CD4-positive, alpha-beta T cell (primary cell): Measurements from ENCODE around the gene SORBS1. TPM values are rescaled to one million over a fixed set of nuclear protein-coding genes. Genes with fewer than 3 reads are reported as not detected.

Source experiments
- ATAC-seq: fragments of 200-7000 bp; cut with Tn5 transposase; one replicate; pipeline ENCODE4 v1.10.0; 2022; ENCODE audit warnings: mild to moderate bottlenecking; ENCODE audit not compliant: poor library complexity
- CTCF ChIA-PET: fragments of 350-600 bp; sonication (Branson Sonifier 250); formaldehyde crosslinking; loops from one replicate; lab custom pipeline; 2021; ENCODE audit warnings: antibody characterized with exemption, inconsistent platforms; lab: Charles Lee
- POLR2A ChIA-PET: fragments of 350-600 bp; sonication (Branson Sonifier 250); formaldehyde crosslinking; loops from one replicate; lab custom pipeline; 2021; ENCODE audit warnings: antibody characterized with exemption, inconsistent platforms; lab: Charles Lee
- DNase-seq, 14 experiments: peaks; one replicate each; pipeline ENCODE4 v3.0.0-alpha.2; 2013 to 2020; ENCODE audit warnings: mixed read lengths in 2 of 14
- H3K27ac ChIP-seq, 2 donors: one replicate each; pipeline versions ENCODE4 v1.5.1 to v1.7.0; 2013; ENCODE audit warnings: low read length in 2 of 2, low read depth in 1 of 2, mild to moderate bottlenecking in 1 of 2
- H3K27me3 ChIP-seq, 2 experiments: 1 replicate in 1 of 2; 2 replicates in 1 of 2; pipeline versions ENCODE4 v1.6.1 to v1.7.0; 2013; ENCODE audit warnings: low read length in 2 of 2, control low read depth in 1 of 2, mild to moderate bottlenecking in 1 of 2, moderate library complexity in 1 of 2; ENCODE audit not compliant: insufficient read depth in 2 of 2, control insufficient read depth in 1 of 2
- H3K36me3 ChIP-seq: one replicate; pipeline ENCODE4 v1.6.1; 2013; ENCODE audit warnings: low read length, control low read depth; ENCODE audit not compliant: insufficient read depth
- H3K4me1 ChIP-seq: one replicate; pipeline ENCODE4 v1.6.1; 2013; ENCODE audit warnings: low read length, control low read depth; ENCODE audit not compliant: insufficient read depth
- H3K4me3 ChIP-seq: one replicate; pipeline ENCODE4 v1.5.1; 2013; ENCODE audit warnings: mild to moderate bottlenecking, low read length, moderate library complexity
- H3K9me3 ChIP-seq, 2 experiments: 1 replicate in 1 of 2; 2 replicates in 1 of 2; pipeline versions ENCODE4 v1.6.1 to v1.7.0; 2013; ENCODE audit warnings: low read length in 2 of 2, mild to moderate bottlenecking in 2 of 2, control low read depth in 1 of 2, moderate library complexity in 1 of 2; ENCODE audit not compliant: control insufficient read depth in 1 of 2, insufficient read depth in 1 of 2
- H3K27ac Mint-ChIP-seq: one replicate; pipeline ENCODE4 v1.8.0; 2020; ENCODE audit warnings: mixed read lengths
- H3K27me3 Mint-ChIP-seq: one replicate; pipeline ENCODE4 v1.8.0; 2021; ENCODE audit warnings: mixed read lengths
- H3K36me3 Mint-ChIP-seq: one replicate; pipeline ENCODE4 v1.8.0; 2021; ENCODE audit warnings: low read depth, mixed read lengths
- H3K4me1 Mint-ChIP-seq: one replicate; pipeline ENCODE4 v1.8.0; 2021; ENCODE audit warnings: low read depth, mixed read lengths
- H3K4me3 Mint-ChIP-seq: one replicate; pipeline ENCODE4 v1.8.0; 2020; ENCODE audit warnings: mild to moderate bottlenecking, mixed read lengths
- H3K9me3 Mint-ChIP-seq: one replicate; pipeline ENCODE4 v1.8.0; 2020; ENCODE audit warnings: mixed read lengths
- CTCF ChIP-seq: fragments of 200-600 bp; IDR thresholded peaks from one replicate; pipeline ENCODE4 v1.8.0; 2022; ENCODE audit warnings: antibody characterized with exemption, mild to moderate bottlenecking
- intact Hi-C, 2 experiments: fragments of 100-400 bp; cut with DNase I in 1 of 2; cut with micrococcal nuclease in 1 of 2; formaldehyde crosslinking; loops; one replicate each; pipeline versions ENCODE4 v1.15.1 to v1.9.0; 2023 to 2025; cut with DNase I, micrococcal nuclease
- total RNA-seq, 174 experiments: library from RNA in 2 of 174; stranded (reverse) in 2 of 174; gene quantifications; one replicate each; pipeline ENCODE4 v1.2.3 and lab custom pipeline; 2021 to 2026

The SORBS1 gene
- total RNA-seq, 2 experiments from 2014 or later: 1.4 to 1.8 TPM

GRCh38 chr10:95304463-95304862, 256.7 kb downstream of the SORBS1 start:
- Histone ChIP-seq H3K27me3 (peaks cover 0 to 2% of the 10 kb centered on the region in 2 experiments), H3K27ac (no peak overlapping the region), H3K9me3 (no peaks in the 10 kb centered on the region), H3K36me3 (no peaks in the 10 kb centered on the region), H3K4me1 (no peaks in the 10 kb centered on the region), H3K4me3 (no peak overlapping the region)
- no peaks in the 10 kb centered on the region for H3K9me3 Mint-ChIP-seq
- no peaks in the 10 kb centered on the region for H3K4me1 Mint-ChIP-seq
- H3K4me3 Mint-ChIP-seq: no peak overlapping the region
- no peaks in the 10 kb centered on the region for H3K36me3 Mint-ChIP-seq
- TF ChIP-seq CTCF: no peak
- intact Hi-C loops: no loop called here
- H3K27ac Mint-ChIP-seq: no peak overlapping the region
- CTCF ChIA-PET: no interaction called here
- ATAC-seq (no peak), DNase-seq (no peak)
- POLR2A ChIA-PET: no interaction called here
- peaks cover 4% of the 10 kb centered on the region for H3K27me3 Mint-ChIP-seq

- Histone ChIP-seq H3K27me3 (peaks cover 0 to 2% of the 10 kb centered on the region in 2 experiments), H3K9me3 (no peaks in the 10 kb centered on the region), H3K27ac (no peak overlapping the region), H3K4me3 (no peak overlapping the region), H3K4me1 (no peaks in the 10 kb centered on the region), H3K36me3 (no peaks in the 10 kb centered on the region)
- Mint-ChIP-seq H3K4me3 (no peak overlapping the region), H3K9me3 (no peaks in the 10 kb centered on the region), H3K36me3 (no peaks in the 10 kb centered on the region), H3K27ac (no peak overlapping the region), H3K4me1 (no peaks in the 10 kb centered on the region), H3K27me3 (peaks cover 4% of the 10 kb centered on the region)
- ChIA-PET CTCF (no interaction called here), POLR2A (no interaction called here)
- intact Hi-C loops: no loop called here
- no peak for DNase-seq
- ATAC-seq: no peak
- no peak for TF ChIP-seq CTCF
Observed at GRCh38 chr10:95303950-95304349, 257.2 kb downstream of the SORBS1 start.

GRCh38 chr10:95303535-95303934, 257.6 kb downstream of the SORBS1 start:
- H3K36me3 Mint-ChIP-seq: no peaks in the 10 kb centered on the region
- no peak overlapping the region for H3K4me3 Mint-ChIP-seq
- CTCF ChIA-PET: no interaction called here
- Histone ChIP-seq H3K36me3 (no peaks in the 10 kb centered on the region), H3K27ac (no peak overlapping the region), H3K27me3 (peaks cover 0 to 2% of the 10 kb centered on the region in 2 experiments), H3K4me3 (no peak overlapping the region), H3K9me3 (no peaks in the 10 kb centered on the region), H3K4me1 (no peaks in the 10 kb centered on the region)
- intact Hi-C loops: no loop called here
- POLR2A ChIA-PET: no interaction called here
- no peak overlapping the region for H3K27ac Mint-ChIP-seq
- no peaks in the 10 kb centered on the region for H3K4me1 Mint-ChIP-seq
- DNase-seq: no peak
- ATAC-seq: no peak
- peaks cover 2% of the 10 kb centered on the region for H3K27me3 Mint-ChIP-seq
- no peak for TF ChIP-seq CTCF
- H3K9me3 Mint-ChIP-seq: no peaks in the 10 kb centered on the region
